IPS-18c (cell line): ENCODE data around the gene DNAH6.
"Not testable (repeated sequence)": the region's sequence is repeated elsewhere in the genome, so short reads cannot be mapped to it uniquely, and the experiment has no call there.

Experiments used
- H3K4me3 ChIP-seq: 2 replicates; pipeline ENCODE4 v1.7.0; 2013; ENCODE audit warnings: low read depth, mild to moderate bottlenecking, low read length, moderate library complexity; ENCODE audit not compliant: insufficient read depth
- H3K9me3 ChIP-seq: one replicate; pipeline ENCODE4 v1.6.1; 2013; ENCODE audit warnings: mild to moderate bottlenecking, low read length, moderate library complexity; ENCODE audit not compliant: control insufficient read depth, insufficient read depth

Gene DNAH6

GRCh38 chr2:84850471-84850870, 334.2 kb downstream of the DNAH6 start:
- no peaks in the 10 kb centered on the region for H3K9me3 ChIP-seq

GRCh38 chr2:84851876-84852275, 335.6 kb downstream of the DNAH6 start:
- Histone ChIP-seq H3K9me3 (no peaks in the 10 kb centered on the region), H3K4me3 (no peak overlapping the region)

More at GRCh38 chr2:84850471-84850870, 334.2 kb downstream of the DNAH6 start:
- no peak overlapping the region for H3K4me3 ChIP-seq

GRCh38 chr2:84854850-84855249, 338.6 kb downstream of the DNAH6 start:
- no peak overlapping the region for H3K4me3 ChIP-seq
- no peaks in the 10 kb centered on the region for H3K9me3 ChIP-seq

GRCh38 chr2:84855731-84856130, 339.4 kb downstream of the DNAH6 start:
- no peaks in the 10 kb centered on the region for H3K9me3 ChIP-seq
- no peak overlapping the region; the same call in none of the 2 replicates for H3K4me3 ChIP-seq

- Histone ChIP-seq H3K4me3 (no peak overlapping the region), H3K9me3 (no peaks in the 10 kb centered on the region)
These were observed 340.5 kb downstream of the DNAH6 start for GRCh38 chr2:84856787-84857186.

GRCh38 chr2:84857566-84857965, 341.3 kb downstream of the DNAH6 start:
- H3K4me3 ChIP-seq = no peak overlapping the region
- no peaks in the 10 kb centered on the region for H3K9me3 ChIP-seq

- no peak overlapping the region for H3K4me3 ChIP-seq
- H3K9me3 ChIP-seq = no peaks in the 10 kb centered on the region
These were observed 341.8 kb downstream of the DNAH6 start for GRCh38 chr2:84858123-84858522.

- Histone ChIP-seq H3K4me3 (no peak overlapping the region), H3K9me3 (no peaks in the 10 kb centered on the region)
These were observed 342.6 kb downstream of the DNAH6 start for GRCh38 chr2:84858937-84859336.

GRCh38 chr2:84861539-84861938, 345.2 kb downstream of the DNAH6 start:
- Histone ChIP-seq H3K9me3 (no peaks in the 10 kb centered on the region), H3K4me3 (no peak overlapping the region)

GRCh38 chr2:84862006-84862405, 345.7 kb downstream of the DNAH6 start:
- no peaks in the 10 kb centered on the region for H3K9me3 ChIP-seq
- no peak overlapping the region for H3K4me3 ChIP-seq

GRCh38 chr2:84865181-84865783, 349.0 kb downstream of the DNAH6 start:
- no peaks in the 10 kb centered on the region for H3K9me3 ChIP-seq
- H3K4me3 ChIP-seq = no peak overlapping the region

GRCh38 chr2:84866122-84866521, 349.8 kb downstream of the DNAH6 start:
- no peaks in the 10 kb centered on the region for H3K9me3 ChIP-seq

GRCh38 chr2:84868327-84868726, 352.0 kb downstream of the DNAH6 start:
- not testable (repeated sequence) for H3K9me3 ChIP-seq

More at GRCh38 chr2:84866122-84866521, 349.8 kb downstream of the DNAH6 start:
- H3K4me3 ChIP-seq = no peak overlapping the region

More at GRCh38 chr2:84868327-84868726, 352.0 kb downstream of the DNAH6 start:
- H3K4me3 ChIP-seq = not testable (repeated sequence)
